ENCODE measurements around the gene RPL36. TPM values are rescaled to one million over a fixed set of nuclear protein-coding genes. Genes with fewer than 3 reads are reported as not detected.

RPL36 gene
- total and polyA plus RNA-seq, 4 donors, result 47.2 to 556 (median 321) TPM

GRCh38 chr19:5717215-5717935 lies 27.3 kb downstream of the RPL36 start:
- Histone ChIP-seq H3K9me3 (ENCODE audit: control insufficient read depth in 4 of 4, low read length in 3 of 4) (no peaks in the 10 kb centered on the region), H3K4me1 (ENCODE audit: control insufficient read depth in 4 of 4, insufficient read depth in 4 of 4, low read length in 3 of 4) (peaks cover 3 to 34% (median 29%) of the 10 kb centered on the region in 4 donors), H3K27ac (ENCODE audit: low read depth in 1 of 2, low read length in 2 of 2) (no peak overlapping the region), H3K27me3 (ENCODE audit: control insufficient read depth in 4 of 4, insufficient read depth in 4 of 4, low read length in 3 of 4) (no peaks in the 10 kb centered on the region), H3K36me3 (ENCODE audit: control insufficient read depth in 4 of 4, insufficient read depth in 3 of 4, low read depth in 1 of 4, low read length in 3 of 4) (peaks cover 6 to 17% (median 11%) of the 10 kb centered on the region in 4 donors), H3K9ac (ENCODE audit: low read depth in 1 of 2, low read length in 2 of 2) (no peak overlapping the region), H3K4me3 (ENCODE audit: low read depth in 1 of 3, low read length in 3 of 3) (no peak overlapping the region)
- WGBS, result 87% methylated on average over 8 of the region's 8 CpGs
- DNase-seq (ENCODE audit: low spot score), result no peak
- TF ChIP-seq RAD21 (IDR thresholded peaks at IDR 0.05) (no peak), HNF4A (conservative IDR thresholded peaks at IDR 0.05) (no peak), JUND (IDR thresholded peaks at IDR 0.05) (no peak), ATF3 (IDR thresholded peaks at IDR 0.05) (no peak), HNF4G (IDR thresholded peaks at IDR 0.05) (no peak)

- Histone ChIP-seq H3K4me1 (ENCODE audit: control insufficient read depth in 4 of 4, insufficient read depth in 4 of 4, low read length in 3 of 4) (peaks cover 3 to 34% (median 29%) of the 10 kb centered on the region in 4 donors), H3K36me3 (ENCODE audit: control insufficient read depth in 4 of 4, insufficient read depth in 3 of 4, low read depth in 1 of 4, low read length in 3 of 4) (peaks cover under 1 to 10% (median 6%) of the 10 kb centered on the region in 4 donors), H3K27ac (ENCODE audit: low read depth in 1 of 2, low read length in 2 of 2) (peak overlapping the region; percentile 14 to 18), H3K4me3 (ENCODE audit: low read depth in 1 of 3, low read length in 3 of 3) (no peak overlapping the region), H3K9me3 (ENCODE audit: control insufficient read depth in 4 of 4, low read length in 3 of 4) (no peaks in the 10 kb centered on the region), H3K27me3 (ENCODE audit: control insufficient read depth in 4 of 4, insufficient read depth in 4 of 4, low read length in 3 of 4) (no peaks in the 10 kb centered on the region), H3K9ac (ENCODE audit: low read depth in 1 of 2, low read length in 2 of 2) (peak overlapping the region in 1 of 2 donors; percentile 98)
- 75% methylated on average over 14 of the region's 14 CpGs for WGBS
- no peak for DNase-seq (ENCODE audit: low spot score)
- TF ChIP-seq HNF4A (conservative IDR thresholded peaks at IDR 0.05) (no peak), ZBTB33 (IDR thresholded peaks at IDR 0.05) (no peak), EGR1 (IDR thresholded peaks at IDR 0.05; ENCODE audit: low read depth in 2 of 2) (no peak), NR2F2 (IDR thresholded peaks at IDR 0.05) (no peak), FOXA2 (IDR thresholded peaks at IDR 0.05) (no peak), SP1 (IDR thresholded peaks at IDR 0.05) (no peak), GABPA (IDR thresholded peaks at IDR 0.05 in 1 of 2, conservative IDR thresholded peaks at IDR 0.05 in 1 of 2) (no peak), JUND (IDR thresholded peaks at IDR 0.05) (no peak), MAX (IDR thresholded peaks at IDR 0.05) (no peak), TAF1 (conservative IDR thresholded peaks at IDR 0.05) (no peak), FOXA1 (IDR thresholded peaks at IDR 0.05) (no peak), RXRA (IDR thresholded peaks at IDR 0.05) (no peak), HNF4G (IDR thresholded peaks at IDR 0.05) (no peak), RAD21 (IDR thresholded peaks at IDR 0.05) (no peak), YY1 (IDR thresholded peaks at IDR 0.05) (no peak), ATF3 (IDR thresholded peaks at IDR 0.05) (no peak), REST (IDR thresholded peaks at IDR 0.05) (no peak)
- TF ChIP-seq, protein P1, sequence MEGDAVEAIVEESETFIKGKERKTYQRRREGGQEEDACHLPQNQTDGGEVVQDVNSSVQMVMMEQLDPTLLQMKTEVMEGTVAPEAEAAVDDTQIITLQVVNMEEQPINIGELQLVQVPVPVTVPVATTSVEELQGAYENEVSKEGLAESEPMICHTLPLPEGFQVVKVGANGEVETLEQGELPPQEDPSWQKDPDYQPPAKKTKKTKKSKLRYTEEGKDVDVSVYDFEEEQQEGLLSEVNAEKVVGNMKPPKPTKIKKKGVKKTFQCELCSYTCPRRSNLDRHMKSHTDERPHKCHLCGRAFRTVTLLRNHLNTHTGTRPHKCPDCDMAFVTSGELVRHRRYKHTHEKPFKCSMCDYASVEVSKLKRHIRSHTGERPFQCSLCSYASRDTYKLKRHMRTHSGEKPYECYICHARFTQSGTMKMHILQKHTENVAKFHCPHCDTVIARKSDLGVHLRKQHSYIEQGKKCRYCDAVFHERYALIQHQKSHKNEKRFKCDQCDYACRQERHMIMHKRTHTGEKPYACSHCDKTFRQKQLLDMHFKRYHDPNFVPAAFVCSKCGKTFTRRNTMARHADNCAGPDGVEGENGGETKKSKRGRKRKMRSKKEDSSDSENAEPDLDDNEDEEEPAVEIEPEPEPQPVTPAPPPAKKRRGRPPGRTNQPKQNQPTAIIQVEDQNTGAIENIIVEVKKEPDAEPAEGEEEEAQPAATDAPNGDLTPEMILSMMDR (IDR thresholded peaks at IDR 0.05; ENCODE audit: low read depth, low read length, missing input control), result no peak
Observed at GRCh38 chr19:5718037-5718578, 28.0 kb downstream of the RPL36 start.
